ENCODE data around the gene GALNT9.
"Not testable (repeated sequence)": the region's sequence is repeated elsewhere in the genome, so short reads cannot be mapped to it uniquely, and the experiment has no call there.

The GALNT9 gene

DNA sequence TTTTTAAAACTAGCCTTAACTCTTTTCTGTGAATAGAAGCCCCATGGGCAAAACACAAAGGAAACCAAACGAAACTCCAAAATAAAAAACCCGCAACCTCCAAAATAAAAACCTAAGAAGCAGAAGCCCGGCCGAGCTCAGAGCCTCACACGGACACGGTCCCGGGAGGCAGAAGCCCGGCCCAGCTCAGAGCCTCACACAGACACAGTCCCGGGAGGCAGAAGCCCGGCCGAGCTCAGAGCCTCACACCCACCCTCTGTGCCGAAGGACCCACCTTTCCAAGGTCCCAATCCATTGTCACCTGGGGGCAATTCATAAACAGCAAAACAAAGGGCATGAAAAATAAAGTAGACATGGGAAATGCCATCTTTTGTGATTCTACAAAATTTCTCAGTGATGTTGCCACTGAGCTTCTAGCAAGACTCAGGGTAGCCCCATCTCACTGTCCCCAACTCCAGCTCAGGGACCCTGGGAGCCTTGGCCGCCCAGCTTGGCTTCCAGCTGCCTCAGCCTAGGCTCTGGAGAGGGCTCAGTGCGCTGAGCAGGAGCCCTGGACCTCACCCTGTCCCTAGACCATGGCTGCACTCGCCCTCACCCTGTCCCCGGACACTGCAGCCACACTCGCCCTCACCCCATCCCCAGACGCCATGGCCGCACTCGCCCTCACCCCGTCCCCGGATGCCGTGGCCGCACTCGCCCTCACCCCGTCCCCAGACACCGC is 82.2 kb downstream of the GALNT9 start:
- Mint-ChIP-seq H3K4me1 (peaks cover 9% of the 10 kb centered on the region), H3K9me3 (no peaks in the 10 kb centered on the region), H3K27ac (no peak overlapping the region), H3K4me3 (no peak overlapping the region), H3K27me3 (peaks cover 23% of the 10 kb centered on the region)
- DNase-seq (no peak), ATAC-seq (peak; percentile 50)

DNA sequence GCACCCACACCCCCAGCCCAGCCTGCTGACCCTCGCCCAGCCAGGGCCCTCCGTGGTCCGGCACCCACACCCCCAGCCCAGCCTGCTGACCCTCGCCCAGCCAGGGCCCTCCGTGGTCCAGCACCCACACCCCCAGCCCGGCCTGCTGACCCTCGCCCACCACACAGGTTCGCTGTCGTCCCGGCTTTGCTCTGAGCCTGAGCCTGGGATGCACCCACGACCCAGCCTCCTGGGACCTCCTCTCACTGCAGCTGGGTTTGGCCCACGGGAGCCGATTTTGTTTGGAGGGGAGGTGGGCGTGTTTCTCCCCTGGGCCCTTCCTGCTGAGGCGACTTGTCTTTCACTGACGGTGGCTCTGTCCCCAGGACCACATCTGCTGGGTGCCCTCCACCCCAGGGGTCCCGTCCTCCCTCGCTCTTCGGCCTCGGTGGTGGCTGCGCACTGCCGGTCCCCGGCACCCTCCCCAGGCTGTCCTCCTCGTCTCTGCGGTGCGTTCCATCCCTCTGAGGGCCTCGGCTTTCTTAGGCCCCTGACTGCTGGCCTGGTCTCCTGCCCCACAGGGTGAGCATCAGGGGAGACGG is 83.8 kb downstream of the GALNT9 start:
- peaks cover 23% of the 10 kb centered on the region for H3K27me3 Mint-ChIP-seq
- no peak overlapping the region for H3K4me3 Mint-ChIP-seq
- no peak overlapping the region for H3K27ac Mint-ChIP-seq
- ATAC-seq (peak; percentile 46), DNase-seq (no peak)
- H3K9me3 Mint-ChIP-seq = no peaks in the 10 kb centered on the region
- peaks cover 9% of the 10 kb centered on the region for H3K4me1 Mint-ChIP-seq

DNA sequence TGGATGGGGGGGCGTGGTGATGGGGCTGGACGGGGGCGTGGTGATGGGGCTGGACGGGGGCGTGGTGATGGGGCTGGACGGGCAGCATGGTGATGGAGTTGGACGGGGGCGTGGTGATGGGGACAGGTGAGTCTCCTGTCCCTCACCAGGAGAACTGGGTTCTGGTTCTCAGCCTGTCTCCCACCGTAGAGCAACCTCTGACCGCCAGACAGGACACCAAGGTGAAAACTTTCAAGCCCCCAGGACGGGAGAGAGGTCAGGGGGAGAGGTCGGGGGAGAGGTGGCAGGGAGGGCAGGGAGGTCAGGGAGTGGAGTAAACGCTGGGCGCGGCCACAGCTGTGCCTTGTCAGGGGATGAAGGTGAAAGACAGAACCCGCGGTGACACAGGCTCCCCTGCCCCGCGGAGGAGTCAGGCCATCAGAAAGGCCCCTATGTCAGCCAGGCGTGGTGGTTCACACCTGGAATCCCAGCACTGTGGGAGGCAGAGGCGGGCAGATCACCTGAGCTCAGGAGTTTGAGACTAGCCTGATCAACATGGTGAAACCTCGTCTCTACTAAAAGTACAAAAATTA is 84.6 kb downstream of the GALNT9 start:
- Mint-ChIP-seq H3K4me1 (peaks cover 9% of the 10 kb centered on the region), H3K4me3 (no peak overlapping the region), H3K27ac (no peak overlapping the region), H3K27me3 (peaks cover 23% of the 10 kb centered on the region), H3K9me3 (no peaks in the 10 kb centered on the region)
- peak; percentile 11 for ATAC-seq
- no peak for DNase-seq

DNA sequence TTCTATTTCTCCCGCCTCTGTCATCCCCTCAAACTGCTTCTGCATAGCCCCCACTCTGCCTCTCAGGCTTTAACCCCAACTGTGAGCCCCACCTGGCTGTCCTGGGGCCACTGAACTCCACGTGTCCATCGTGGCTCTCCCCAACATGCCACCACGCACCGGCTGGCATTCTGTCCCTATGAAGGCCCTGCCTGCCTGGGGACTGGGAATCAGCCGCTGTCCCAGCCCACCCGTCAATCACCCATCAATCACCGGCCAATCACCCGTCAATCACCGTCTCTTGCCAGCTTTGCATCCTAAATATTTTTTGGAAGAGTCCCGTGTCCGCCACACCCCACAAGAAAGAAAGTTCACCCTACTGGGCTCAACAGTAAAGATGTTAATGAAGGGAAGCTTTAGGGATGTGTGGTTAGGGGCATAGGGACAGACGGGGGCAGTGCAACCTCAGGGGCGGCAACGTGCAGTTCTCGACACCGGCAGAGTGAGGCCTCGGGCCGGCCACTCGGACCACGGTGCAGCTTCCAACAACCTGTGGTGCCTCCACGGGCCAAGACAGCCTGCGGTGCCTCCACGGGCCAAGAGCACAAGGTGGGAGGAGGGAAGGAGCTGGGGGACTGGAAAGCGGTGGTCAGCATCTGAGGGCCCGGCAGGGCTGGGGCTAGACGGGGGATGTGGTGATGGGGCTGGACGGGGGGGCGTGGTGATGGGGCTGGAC is 85.6 kb downstream of the GALNT9 start:
- Mint-ChIP-seq H3K4me3 (no peak overlapping the region), H3K27me3 (peaks cover 15% of the 10 kb centered on the region), H3K27ac (no peak overlapping the region), H3K4me1 (peaks cover 9% of the 10 kb centered on the region), H3K9me3 (no peaks in the 10 kb centered on the region)
- ATAC-seq (peak; percentile 2), DNase-seq (no peak)

DNA sequence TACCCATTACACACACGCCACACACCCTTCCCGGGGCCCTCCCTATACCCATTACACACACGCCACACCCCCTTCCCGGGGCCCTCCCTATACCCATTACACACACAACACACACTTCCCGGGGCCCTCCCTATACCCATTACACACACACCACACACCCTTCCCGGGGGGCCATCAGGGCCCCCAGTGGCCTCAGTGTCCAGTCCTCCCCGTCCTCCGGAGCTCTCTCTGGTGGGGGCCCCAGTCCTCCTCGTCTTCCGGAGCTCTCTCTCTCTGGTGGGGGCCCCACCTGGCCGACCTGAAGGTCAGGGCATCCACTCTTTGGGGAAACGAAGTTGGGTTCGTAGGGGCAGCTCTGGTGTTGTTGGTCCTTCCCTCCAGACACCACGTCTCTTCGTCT is 86.2 kb downstream of the GALNT9 start:
- DNase-seq, H3K27me3 Mint-ChIP-seq, H3K4me1 Mint-ChIP-seq, H3K4me3 Mint-ChIP-seq, H3K9me3 Mint-ChIP-seq, H3K27ac Mint-ChIP-seq: not testable (repeated sequence)
- peak; percentile 31 for ATAC-seq

DNA sequence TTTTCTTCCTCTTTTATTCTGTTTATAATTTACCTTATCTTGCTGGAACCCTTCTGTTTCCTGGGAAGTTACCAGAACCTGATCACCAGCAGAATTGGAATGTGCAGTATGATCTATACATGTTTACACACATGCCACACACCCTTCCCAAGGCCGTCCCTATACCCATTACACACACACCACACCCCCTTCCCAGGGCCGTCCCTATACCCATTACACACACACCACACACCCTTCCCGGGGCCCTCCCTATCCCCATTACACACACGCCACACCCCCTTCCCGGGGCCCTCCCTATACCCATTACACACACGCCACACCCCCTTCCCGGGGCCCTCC is 88.8 kb downstream of the GALNT9 start:
- not testable (repeated sequence) for H3K27ac Mint-ChIP-seq, ATAC-seq, H3K4me3 Mint-ChIP-seq, H3K4me1 Mint-ChIP-seq, H3K9me3 Mint-ChIP-seq, H3K27me3 Mint-ChIP-seq, DNase-seq

DNA sequence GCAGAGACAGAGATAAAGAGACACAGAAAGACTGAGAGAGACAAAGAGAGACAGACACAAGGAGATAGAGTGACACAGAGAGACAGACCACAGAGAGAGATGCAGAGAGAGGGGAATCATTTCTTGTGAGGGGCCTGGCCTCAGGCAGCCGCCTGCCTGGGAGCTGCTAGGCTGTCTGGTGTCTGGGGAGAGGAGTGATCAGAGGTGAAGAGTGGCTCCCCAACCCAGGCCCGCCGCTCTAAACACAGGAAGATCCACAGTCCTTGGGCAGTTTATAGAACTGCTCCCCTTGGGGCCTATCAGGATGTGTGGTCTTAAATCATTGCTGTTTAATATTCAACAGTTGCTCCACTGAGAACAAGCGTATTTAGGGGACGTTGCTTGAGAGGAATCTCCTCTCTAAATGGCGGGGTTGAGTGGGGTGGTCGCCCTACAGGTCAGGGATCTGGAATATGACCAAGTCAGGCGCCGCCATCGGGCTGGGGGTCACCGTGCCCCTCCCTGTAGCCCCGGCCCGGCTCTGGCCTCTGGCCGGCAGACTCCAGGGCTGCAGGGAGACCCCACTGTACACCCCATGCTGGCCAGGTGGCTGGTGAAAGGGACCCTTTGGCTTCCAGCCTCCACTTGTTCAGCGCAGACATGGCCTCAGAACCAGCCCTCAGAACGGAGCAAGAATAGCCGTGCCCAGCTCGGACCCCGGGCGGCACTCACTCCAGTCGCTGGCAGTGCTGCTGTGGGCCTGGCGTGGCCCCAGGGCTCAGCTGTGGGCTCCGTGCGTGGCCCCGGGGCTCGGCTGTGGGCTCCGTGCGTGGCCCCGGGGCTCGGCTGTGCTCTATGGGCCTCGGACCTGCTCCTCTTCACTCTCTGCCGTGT is 89.4 kb downstream of the GALNT9 start:
- no peaks in the 10 kb centered on the region for H3K9me3 Mint-ChIP-seq
- no peak overlapping the region for H3K27ac Mint-ChIP-seq
- H3K4me3 Mint-ChIP-seq = no peak overlapping the region
- peaks cover 9% of the 10 kb centered on the region for H3K4me1 Mint-ChIP-seq
- no peak for DNase-seq
- peak; percentile 23 for ATAC-seq
- peaks cover 5% of the 10 kb centered on the region for H3K27me3 Mint-ChIP-seq

DNA sequence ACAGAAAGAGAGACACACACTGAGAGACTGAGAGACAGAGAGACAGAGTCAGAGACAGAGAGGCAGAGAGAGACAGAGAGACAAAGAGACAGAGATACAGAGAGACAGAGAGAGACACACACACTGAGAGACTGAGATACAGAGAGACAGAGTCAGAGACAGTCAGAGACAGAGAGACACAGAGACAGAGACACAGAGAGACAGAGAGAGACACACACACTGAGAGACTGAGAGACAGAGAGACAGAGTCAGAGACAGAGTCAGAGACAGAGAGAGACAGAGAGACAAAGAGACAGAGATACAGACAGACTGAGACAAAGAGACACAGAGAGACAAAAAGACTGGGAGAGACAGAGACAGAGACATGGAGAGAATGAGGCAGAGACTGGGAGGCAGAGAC is 90.0 kb downstream of the GALNT9 start:
- ATAC-seq (no peak), DNase-seq (no peak)
- Mint-ChIP-seq H3K27ac (no peak overlapping the region), H3K4me3 (no peak overlapping the region), H3K9me3 (no peaks in the 10 kb centered on the region), H3K4me1 (peaks cover 9% of the 10 kb centered on the region), H3K27me3 (peaks cover 8% of the 10 kb centered on the region)

DNA sequence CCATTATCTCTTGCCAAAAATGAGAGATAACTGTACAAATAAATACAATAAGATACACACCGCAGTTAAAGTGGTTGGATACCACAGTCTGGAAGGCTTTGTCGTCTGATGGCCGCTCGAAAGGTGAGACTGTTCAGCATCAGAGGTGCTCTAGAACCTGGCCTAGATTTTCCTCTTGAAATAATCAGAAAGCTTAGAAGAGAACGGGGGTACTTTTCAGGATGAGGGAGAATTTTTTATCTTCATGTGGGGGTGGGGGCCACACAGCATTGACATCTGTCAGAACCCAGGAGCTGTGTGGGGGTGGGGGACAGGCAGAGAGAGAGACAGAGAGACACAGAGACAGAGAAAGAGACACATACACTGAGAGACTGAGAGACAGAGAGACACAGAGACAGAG is 90.5 kb downstream of the GALNT9 start:
- DNase-seq (no peak), ATAC-seq (no peak)
- peak overlapping the region in 1 of 2 donors; percentile 50 for H3K27ac Mint-ChIP-seq
- H3K9me3 Mint-ChIP-seq = no peaks in the 10 kb centered on the region
- H3K4me3 Mint-ChIP-seq = no peak overlapping the region
- H3K27me3 Mint-ChIP-seq = peaks cover 8% of the 10 kb centered on the region
- H3K4me1 Mint-ChIP-seq = peaks cover 8% of the 10 kb centered on the region

DNA sequence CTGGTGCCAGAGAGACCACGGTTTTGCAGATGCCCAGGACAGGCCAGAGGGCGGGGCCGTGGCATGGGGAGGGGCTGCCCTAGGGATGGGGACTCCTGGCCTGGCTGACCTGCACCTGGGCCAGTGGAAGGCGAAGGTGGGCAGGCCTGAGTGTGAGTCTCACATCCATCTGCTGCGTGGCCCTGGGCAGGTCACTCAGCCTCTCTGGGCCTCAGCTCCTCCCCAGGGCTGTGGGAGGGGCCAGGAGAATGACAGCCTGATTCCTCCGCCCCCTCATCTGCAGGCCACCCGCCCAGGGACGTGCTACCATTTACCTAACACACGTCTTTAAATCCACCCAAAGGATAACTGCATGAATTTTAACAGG is 90.9 kb downstream of the GALNT9 start:
- H3K4me1 Mint-ChIP-seq = peaks cover 4% of the 10 kb centered on the region
- no peak overlapping the region for H3K4me3 Mint-ChIP-seq
- no peaks in the 10 kb centered on the region for H3K9me3 Mint-ChIP-seq
- ATAC-seq = peak; percentile 40
- peak in 1 of 2 donors; percentile 23 for DNase-seq
- no peak overlapping the region for H3K27ac Mint-ChIP-seq
- H3K27me3 Mint-ChIP-seq = peaks cover 8% of the 10 kb centered on the region

DNA sequence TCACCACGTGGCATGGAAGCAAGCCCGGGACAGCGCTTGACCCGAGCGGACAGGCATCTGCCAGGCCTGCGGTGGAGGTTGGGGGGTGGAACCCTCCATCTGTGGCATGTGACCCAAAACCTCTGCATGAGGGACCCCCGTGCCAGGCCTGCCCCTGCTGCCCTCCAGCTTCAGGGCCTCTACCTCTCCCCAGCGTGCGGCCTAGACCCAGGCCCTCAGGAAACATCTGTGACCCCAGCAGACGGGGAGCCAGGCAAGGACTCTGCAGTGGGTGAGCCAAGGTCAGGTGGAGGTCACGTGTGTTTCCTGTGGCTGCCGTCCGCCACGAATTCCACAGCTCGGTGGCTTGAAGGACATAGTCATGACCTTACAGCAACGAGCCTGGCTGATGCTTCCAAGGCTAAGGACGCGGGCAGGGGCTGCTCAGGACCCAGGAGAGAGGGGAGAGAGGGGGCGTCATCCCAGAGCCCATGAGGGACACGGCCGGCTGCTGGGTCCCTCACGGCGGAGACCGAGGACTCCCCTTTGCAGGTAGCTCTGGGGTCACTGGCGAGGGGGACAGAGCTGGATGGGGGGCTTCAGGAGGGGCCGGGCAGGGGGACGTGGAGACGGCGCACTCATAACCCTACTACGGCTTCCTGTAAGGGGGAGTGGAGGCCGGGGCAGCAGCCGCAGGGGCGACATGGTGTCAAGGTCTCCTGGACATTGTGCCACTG is 91.5 kb downstream of the GALNT9 start:
- no peak for DNase-seq
- no peak overlapping the region for H3K27ac Mint-ChIP-seq

DNA sequence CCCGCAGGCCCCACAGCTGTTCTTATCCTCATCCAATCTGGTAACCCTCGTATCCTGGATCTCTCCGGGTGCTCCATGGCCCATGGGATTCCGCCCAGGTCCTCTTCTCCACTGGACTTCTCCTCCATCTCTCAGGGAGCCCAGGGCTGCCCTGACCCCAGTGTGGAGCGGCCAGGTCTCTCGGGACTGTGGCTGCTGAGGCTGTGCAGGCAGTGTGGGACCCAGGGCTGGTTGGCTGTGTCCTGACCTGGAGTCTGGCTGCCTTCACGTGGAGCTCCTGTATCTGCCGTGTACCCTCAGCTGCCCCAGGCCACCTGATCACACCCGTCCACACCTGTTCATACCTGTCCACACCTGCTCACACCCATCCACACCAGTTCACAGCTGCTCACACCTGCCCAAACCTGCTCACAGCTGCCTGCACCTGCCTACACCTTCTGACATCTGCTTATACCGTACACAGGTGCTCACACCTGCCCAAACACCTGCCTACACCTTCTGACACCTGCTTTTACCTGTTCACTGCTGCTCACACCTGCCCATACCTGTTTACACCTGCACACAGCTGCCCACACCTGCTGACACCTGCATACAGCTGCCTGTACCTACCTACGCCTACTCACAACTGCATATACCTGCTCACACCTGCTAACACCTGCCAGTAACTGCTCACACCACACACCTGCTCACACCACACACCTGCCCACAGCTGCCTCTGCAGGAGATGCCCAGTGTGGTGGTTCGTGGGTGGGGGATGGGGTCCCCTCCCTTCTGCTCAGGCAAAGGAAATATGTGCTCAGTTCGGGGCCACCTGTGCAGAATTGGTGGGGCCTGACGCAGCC is 92.2 kb downstream of the GALNT9 start:
- no peak for DNase-seq
- no peak overlapping the region for H3K4me3 Mint-ChIP-seq
- ATAC-seq = peak; percentile 4
- H3K9me3 Mint-ChIP-seq = no peaks in the 10 kb centered on the region
- H3K27me3 Mint-ChIP-seq = peaks cover 8% of the 10 kb centered on the region
- H3K4me1 Mint-ChIP-seq = no peaks in the 10 kb centered on the region
- no peak overlapping the region for H3K27ac Mint-ChIP-seq

More for the DNA sequence above, 91.5 kb downstream of the GALNT9 start:
- Mint-ChIP-seq H3K4me1 (no peaks in the 10 kb centered on the region), H3K9me3 (no peaks in the 10 kb centered on the region), H3K27me3 (peaks cover 8% of the 10 kb centered on the region), H3K4me3 (no peak overlapping the region)
- ATAC-seq = peak; percentile 19

DNA sequence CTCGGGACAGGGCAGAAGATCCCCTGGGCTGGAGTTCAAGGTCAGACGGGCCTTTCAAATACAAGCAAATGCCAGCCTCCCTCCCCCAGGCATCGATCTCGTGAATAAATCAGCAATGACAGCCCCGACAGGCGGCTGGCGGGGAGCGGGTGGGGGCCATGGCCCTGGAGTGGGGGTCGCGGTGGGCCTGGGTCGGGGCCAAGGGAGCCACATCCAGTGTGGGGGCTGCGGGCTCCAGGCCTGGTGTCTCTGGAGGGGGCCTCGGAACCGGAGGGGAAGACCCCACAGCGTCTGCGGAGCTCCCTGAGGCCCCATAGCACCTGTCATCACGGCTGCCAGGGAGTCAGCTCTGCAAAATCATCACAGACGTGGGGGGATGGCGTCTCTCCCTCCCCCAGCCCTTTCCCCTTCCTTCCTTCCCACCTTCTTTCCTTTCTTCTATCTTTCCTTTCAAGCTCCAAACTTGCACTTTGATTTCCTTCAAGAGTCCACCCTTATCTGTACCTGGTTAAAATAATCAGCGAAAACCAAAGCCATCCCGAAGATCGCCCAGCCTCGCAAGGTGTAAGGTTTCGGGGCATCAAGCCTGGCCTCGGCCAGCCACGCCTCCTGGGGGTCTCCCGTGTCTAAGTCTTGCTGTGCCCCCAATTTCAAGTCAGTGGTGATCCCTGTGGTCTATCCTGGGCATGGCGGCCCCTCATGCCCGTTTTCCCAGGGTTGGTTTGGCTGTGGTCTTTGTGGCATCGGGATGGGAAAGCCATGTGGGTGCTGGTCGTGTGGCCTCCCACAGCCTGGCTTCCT is 93.1 kb downstream of the GALNT9 start:
- no peak for ATAC-seq
- peaks cover 8% of the 10 kb centered on the region for H3K27me3 Mint-ChIP-seq
- H3K4me1 Mint-ChIP-seq = no peaks in the 10 kb centered on the region
- no peaks in the 10 kb centered on the region for H3K9me3 Mint-ChIP-seq
- H3K4me3 Mint-ChIP-seq = no peak overlapping the region
- H3K27ac Mint-ChIP-seq = no peak overlapping the region
- no peak for DNase-seq
